HEK293T (cell line): ENCODE measurements around the gene THTPA.

ENCODE experiments used
- CTCF ChIA-PET: fragments of 350-600 bp; formaldehyde crosslinking; extraction: SDS; loops from one replicate; lab custom pipeline; 2021; ENCODE audit warnings: antibody characterized with exemption, inconsistent platforms; lab: Yijun Ruan, JAX
- POLR2A ChIA-PET: fragments of 350-600 bp; formaldehyde crosslinking; extraction: SDS; loops from one replicate; lab custom pipeline; 2020; ENCODE audit warnings: antibody characterized with exemption, inconsistent platforms; lab: Yijun Ruan, JAX
- DNase-seq: peaks from one replicate; pipeline ENCODE4 v3.0.0; 2012; ENCODE audit warnings: mixed read lengths; ENCODE audit errors: extremely low spot score
- ARNT ChIP-seq: fragments of 450-650 bp; IDR thresholded peaks from 2 replicates; pipeline ENCODE4 v1.6.1; 2017; ENCODE audit warnings: mild to moderate bottlenecking
- BHLHE40 ChIP-seq: fragments of 450-650 bp; IDR thresholded peaks from 2 replicates; pipeline ENCODE4 v1.6.1; 2016; ENCODE audit warnings: mild to moderate bottlenecking, moderate library complexity, borderline replicate concordance
- CTBP1 ChIP-seq: fragments of 450-650 bp; IDR thresholded peaks from 2 replicates; pipeline ENCODE4 v1.6.1; 2016; ENCODE audit warnings: borderline replicate concordance
- ELF4 ChIP-seq: fragments of 450-650 bp; IDR thresholded peaks from 2 replicates; pipeline ENCODE4 v1.6.1; 2017; ENCODE audit warnings: antibody characterized with exemption
- FOXA1 ChIP-seq: fragments of 450-650 bp; IDR thresholded peaks from 2 replicates; pipeline ENCODE4 v1.6.1; 2016; ENCODE audit warnings: mild to moderate bottlenecking
- FOXK2 ChIP-seq: fragments of 450-650 bp; IDR thresholded peaks from 2 replicates; pipeline ENCODE4 v1.6.1; 2016; ENCODE audit warnings: mild to moderate bottlenecking
- FOXM1 ChIP-seq: fragments of 450-650 bp; IDR thresholded peaks from 2 replicates; pipeline ENCODE4 v1.6.1; 2017; ENCODE audit warnings: mild to moderate bottlenecking, borderline replicate concordance
- HDGF ChIP-seq: fragments of 450-650 bp; IDR thresholded peaks from 2 replicates; pipeline ENCODE4 v1.6.1; 2017; ENCODE audit warnings: antibody characterized with exemption, borderline replicate concordance
- L3MBTL2 ChIP-seq: fragments of 450-650 bp; conservative IDR thresholded peaks from 2 replicates; pipeline ENCODE4 v1.6.1; 2016; ENCODE audit warnings: mild to moderate bottlenecking
- LEF1 ChIP-seq: fragments of 450-650 bp; IDR thresholded peaks from 2 replicates; pipeline ENCODE4 v1.6.1; 2017; ENCODE audit warnings: mild to moderate bottlenecking, borderline replicate concordance
- NFRKB ChIP-seq: fragments of 450-650 bp; IDR thresholded peaks from 2 replicates; pipeline ENCODE4 v1.6.1; 2016; ENCODE audit warnings: mild to moderate bottlenecking, moderate library complexity
- SP1 ChIP-seq: fragments of 450-650 bp; IDR thresholded peaks from 2 replicates; pipeline ENCODE4 v1.6.1; 2017
- SUZ12 ChIP-seq: fragments of 450-650 bp; IDR thresholded peaks from 2 replicates; pipeline ENCODE4 v1.6.1; 2016; ENCODE audit warnings: mild to moderate bottlenecking
- TARDBP ChIP-seq: fragments of 450-650 bp; IDR thresholded peaks from 2 replicates; pipeline ENCODE4 v1.6.1; 2016
- ZNF384 ChIP-seq: fragments of 450-650 bp; IDR thresholded peaks from 2 replicates; pipeline ENCODE4 v1.6.1; 2016
- TF ChIP-seq, protein P1 (sequence below): fragments of 450-650 bp; IDR thresholded peaks from 2 replicates; pipeline ENCODE4 v1.6.1; 2016

The THTPA gene

DNA sequence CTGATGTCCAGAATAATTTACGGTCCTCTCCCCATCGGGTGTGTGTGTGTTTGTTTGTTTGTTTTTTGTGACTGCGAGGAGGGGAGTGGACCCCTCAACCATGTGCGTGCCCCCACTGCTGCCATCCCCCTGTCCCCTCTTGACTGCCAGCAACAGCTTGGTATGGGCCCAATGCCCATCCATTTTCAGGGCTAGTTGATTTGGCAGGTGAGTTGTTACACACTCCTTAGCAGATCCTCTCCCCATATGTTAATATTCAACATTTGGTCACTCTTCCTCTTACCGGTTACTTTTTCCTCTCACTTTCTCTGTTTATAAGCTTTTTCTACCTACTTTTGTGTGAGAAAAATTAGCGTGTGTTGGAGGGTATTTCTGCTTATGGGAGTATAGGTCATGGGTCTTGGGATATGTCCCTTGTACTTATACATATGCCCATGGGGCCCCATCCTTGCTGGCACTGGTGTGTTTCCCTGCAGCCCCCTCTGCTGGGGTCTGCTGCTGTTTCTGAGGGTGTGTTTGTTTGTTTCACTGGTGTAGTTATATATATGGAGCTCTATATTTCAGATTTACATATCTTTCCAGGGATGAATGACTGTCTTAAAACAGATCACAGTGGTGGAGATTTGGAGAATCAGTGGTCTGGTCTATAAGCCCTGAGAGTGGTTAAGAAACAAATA lies 38.3 kb upstream of the THTPA start:
- TF ChIP-seq FOXM1 (no peak), FOXK2 (no peak), SUZ12 (no peak)
- ChIA-PET POLR2A (interaction anchor here (1.0 kb wide), 1 partner anchor 35 kb away, joined by 3 read pairs; no protein-coding TSS in a partner anchor), CTCF (interaction anchor here (0.6 kb wide), 1 partner anchor 9 kb away, joined by 3 read pairs; no protein-coding TSS in a partner anchor)
- DNase-seq: no peak

DNA sequence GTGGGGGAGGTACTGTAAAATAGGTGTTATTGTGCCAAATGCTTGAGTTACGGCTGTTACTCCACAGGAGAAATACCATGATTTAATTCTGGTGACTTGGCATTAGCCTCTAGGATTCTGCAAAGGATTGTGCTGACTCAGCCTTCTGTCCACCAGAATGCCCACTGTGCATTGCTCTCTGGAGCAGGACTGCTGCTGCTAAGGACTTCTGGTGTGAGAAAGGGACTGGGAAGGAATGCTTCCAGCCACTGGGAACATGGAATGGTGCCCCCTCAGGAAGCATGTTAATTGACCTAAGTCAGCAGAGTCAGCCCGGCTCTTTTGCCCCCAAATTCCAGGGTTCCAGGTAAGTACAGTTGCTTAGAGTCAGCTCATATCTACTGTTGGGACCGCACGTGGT lies 37.4 kb upstream of the THTPA start:
- no peak for DNase-seq
- ChIA-PET POLR2A (no interaction called here), CTCF (no interaction called here)
- TF ChIP-seq BHLHE40 (no peak), FOXK2 (no peak), HDGF (no peak), L3MBTL2 (no peak), CTBP1 (no peak), SP1 (no peak), TARDBP (no peak), ARNT (no peak), SUZ12 (no peak), FOXA1 (no peak)
- TF ChIP-seq, protein P1, sequence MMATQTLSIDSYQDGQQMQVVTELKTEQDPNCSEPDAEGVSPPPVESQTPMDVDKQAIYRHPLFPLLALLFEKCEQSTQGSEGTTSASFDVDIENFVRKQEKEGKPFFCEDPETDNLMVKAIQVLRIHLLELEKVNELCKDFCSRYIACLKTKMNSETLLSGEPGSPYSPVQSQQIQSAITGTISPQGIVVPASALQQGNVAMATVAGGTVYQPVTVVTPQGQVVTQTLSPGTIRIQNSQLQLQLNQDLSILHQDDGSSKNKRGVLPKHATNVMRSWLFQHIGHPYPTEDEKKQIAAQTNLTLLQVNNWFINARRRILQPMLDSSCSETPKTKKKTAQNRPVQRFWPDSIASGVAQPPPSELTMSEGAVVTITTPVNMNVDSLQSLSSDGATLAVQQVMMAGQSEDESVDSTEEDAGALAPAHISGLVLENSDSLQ: no peak

DNA sequence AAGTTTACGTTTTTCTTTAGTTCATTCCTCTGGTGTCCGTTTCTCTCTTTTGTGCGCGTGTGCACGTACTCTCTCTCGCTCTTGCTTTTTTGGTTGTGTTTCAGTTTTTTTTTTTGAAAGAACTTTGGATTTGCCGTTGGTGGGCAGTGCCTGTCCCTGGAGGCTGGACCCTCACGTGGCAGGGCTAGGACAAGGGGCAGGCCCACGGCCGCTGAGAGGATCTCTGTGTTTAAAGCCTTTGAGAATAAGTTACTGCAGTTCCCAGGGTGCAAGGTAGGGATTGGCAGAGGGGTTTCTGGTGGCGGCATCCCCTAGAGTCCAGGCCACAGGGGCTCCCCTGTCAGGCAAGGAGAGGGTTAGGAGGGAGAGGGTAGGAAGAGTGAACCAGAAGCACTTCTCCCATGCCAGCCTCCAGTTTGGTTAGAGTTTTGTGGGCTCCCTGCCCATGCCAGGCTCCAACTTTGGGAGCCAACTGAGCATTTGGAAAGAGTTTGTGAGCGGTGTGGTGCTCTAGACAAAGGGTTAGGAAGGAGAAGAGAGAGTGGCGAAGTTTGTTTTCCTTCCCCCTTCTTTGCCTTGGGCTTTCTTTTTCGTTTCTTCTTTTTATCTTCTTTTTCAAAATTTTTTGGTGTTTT lies 35.1 kb upstream of the THTPA start:
- no peak for DNase-seq
- TF ChIP-seq FOXM1: no peak
- TF ChIP-seq FOXK2: no peak
- TF ChIP-seq TARDBP: no peak
- no peak for TF ChIP-seq ELF4
- no peak for TF ChIP-seq FOXA1
- TF ChIP-seq BHLHE40: no peak
- TF ChIP-seq ZNF384: no peak
- no peak for TF ChIP-seq NFRKB
- no peak for TF ChIP-seq CTBP1
- no peak for TF ChIP-seq ARNT
- TF ChIP-seq SP1: no peak
- TF ChIP-seq, protein P1: no peak
- TF ChIP-seq HDGF: no peak
- no peak for TF ChIP-seq L3MBTL2
- ChIA-PET POLR2A (no interaction called here), CTCF (no interaction called here)

DNA sequence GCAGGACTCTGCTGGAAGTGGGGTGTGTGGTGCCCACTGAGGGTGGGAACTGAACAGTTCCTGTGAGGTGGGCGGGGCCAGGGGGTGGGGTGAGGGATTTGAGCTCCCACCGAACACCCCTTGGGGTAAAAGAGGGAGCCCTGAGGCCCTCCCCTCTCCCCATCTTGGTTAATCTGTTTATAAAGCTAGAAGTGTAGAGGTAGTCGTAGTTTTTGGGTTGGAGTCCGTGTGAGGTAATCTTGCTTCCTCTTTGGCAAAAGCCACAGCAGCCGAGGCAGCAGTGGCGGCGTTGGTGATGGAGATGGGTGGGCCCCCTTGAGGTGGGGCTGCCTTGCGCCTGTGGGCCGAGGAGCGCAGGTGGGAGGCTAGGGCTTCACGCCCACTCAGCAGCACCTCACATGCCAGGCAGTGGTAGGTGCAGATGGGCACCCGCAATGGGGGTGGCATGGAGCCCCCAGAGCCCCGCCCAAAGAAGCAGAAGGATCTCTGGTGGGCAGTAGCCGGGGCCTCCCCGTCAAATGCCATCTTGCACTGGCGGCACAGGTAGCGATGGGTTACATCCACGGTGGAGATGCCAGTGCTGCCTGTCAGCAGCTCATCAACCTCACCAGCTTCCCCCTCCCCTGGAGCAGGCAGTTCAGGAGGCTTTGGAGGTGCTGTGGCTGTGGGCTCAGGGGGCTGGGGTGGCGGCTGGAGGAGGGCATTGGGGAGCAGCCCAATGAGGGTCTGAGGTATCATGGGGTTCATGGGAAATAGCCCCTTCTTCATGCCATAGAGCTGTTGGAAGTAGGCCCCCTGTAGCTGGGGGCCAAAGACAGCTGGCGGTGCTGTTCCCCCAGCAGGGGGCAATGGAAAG lies 34.1 kb upstream of the THTPA start:
- no peak for DNase-seq
- CTCF ChIA-PET: interaction anchor here (0.7 kb wide), 1 partner anchor 43 kb away, joined by 3 read pairs; no protein-coding TSS in a partner anchor
- POLR2A ChIA-PET: interaction anchor here (0.6 kb wide), 1 partner anchor 9 kb away, joined by 4 read pairs; no protein-coding TSS in a partner anchor
- TF ChIP-seq HDGF (no peak), LEF1 (no peak), ELF4 (no peak), SUZ12 (no peak), ARNT (no peak)

DNA sequence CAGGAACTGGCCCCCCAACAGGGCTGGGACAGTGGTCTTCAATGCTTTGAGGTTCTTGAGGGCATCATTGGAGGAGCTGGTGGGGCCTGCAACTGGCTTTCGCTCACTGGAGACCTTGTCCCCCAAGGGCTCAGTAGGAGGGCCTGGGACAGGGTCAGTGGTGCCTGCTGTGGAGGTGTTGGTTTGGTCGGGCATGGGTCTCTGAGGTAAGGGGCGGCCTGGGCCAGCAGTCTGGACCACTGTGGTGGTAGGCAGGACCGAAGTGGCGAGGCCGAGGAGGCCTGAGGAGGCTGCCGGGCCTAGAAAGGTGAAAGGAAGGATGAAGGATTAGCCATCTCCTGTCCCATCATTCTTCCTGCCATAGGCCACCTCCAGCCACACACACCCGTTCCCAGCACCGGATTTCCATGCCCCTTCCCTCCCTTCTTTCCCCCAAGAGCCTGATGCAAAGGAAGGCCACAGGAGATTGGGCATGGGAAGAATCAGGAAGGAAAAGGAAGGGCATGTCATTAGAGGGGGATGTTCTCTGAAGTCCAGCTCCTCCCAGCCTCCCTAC lies 33.4 kb upstream of the THTPA start:
- ChIA-PET POLR2A (interaction anchor here (0.7 to 2.8 kb wide), 2 partner anchors 29 to 33 kb away, joined by 3 to 9 read pairs; partner anchors contain the start of gene THTPA), CTCF (interaction anchor here (0.7 to 1.1 kb wide), 2 partner anchors 37 to 44 kb away, joined by 3 read pairs; no protein-coding TSS in a partner anchor)
- no peak for TF ChIP-seq FOXA1
- TF ChIP-seq ARNT: no peak
- no peak for TF ChIP-seq FOXM1
- no peak for TF ChIP-seq CTBP1
- TF ChIP-seq BHLHE40: no peak
- TF ChIP-seq ELF4: no peak
- TF ChIP-seq NFRKB: no peak
- TF ChIP-seq L3MBTL2: no peak
- DNase-seq: no peak

DNA sequence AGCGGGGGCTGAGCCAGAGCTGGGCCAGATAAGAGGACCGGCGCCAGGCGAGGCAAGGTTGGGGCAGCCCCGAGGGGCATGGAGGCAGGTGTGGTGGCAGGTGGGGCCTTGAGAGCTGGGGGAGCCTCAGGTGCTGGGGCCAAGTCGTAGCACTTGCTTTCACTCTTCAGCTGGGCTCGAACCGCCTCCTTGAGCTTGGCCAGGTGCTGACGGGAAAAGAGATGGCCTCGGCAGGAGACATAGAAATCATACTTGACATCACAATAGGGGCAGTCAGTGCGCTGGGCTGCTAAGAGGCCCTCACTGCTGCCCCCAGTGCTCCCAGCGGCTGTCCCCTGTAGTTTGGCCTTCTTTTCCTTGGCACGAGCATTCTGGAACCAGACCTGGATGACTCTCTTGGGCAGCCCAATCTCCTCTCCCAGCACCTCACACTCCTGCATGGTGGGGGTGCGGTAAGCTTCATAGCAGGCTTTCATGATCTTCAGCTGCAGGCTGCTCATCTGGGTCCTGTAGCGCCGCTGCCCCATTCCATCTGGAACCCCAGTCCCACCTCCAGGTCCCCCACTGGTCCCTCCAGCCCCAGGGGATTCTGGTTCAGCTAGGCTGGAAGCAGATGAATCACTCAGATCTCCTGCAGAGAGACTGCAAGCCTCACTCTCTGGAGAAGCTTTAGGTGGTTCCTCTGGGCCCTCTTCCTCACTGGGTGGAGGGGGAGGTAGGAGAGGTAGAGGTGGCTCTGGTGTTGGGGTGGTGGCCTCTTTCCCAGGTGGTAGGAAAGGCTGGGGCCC lies 32.6 kb upstream of the THTPA start:
- TF ChIP-seq LEF1 (no peak), FOXM1 (no peak), TARDBP (no peak), FOXK2 (no peak), CTBP1 (no peak), ZNF384 (no peak), BHLHE40 (no peak)
- TF ChIP-seq, protein P1: no peak
- POLR2A ChIA-PET: interaction anchor here (0.7 to 2.8 kb wide), 2 partner anchors 29 to 32 kb away, joined by 3 to 9 read pairs; partner anchors contain the start of gene THTPA
- no peak for DNase-seq
- CTCF ChIA-PET: interaction anchor here (1.1 kb wide), 1 partner anchor 36 kb away, joined by 3 read pairs; no protein-coding TSS in a partner anchor
